ENCODE measurements around the gene CPE.

CPE gene

GRCh38 chr4:165516281-165516833 lies 137.5 kb downstream of the CPE start:
- no peak for TF ChIP-seq CTCF (IDR thresholded peaks at IDR 0.05; ENCODE audit: low read depth, low read length)
- no peak overlapping the region for H3K4me3 ChIP-seq (ENCODE audit: low read depth, low read length)
- DNase-seq (ENCODE audit: low read depth, low spot score): no peak
- in situ Hi-C loops (cut with HindIII; ENCODE audit: low sequenced_read_pairs): no loop called here

- no peak overlapping the region for H3K4me3 ChIP-seq (ENCODE audit: low read depth, low read length)
- DNase-seq (ENCODE audit: low read depth, low spot score): no peak
- no peak for TF ChIP-seq CTCF (IDR thresholded peaks at IDR 0.05; ENCODE audit: low read depth, low read length)
- in situ Hi-C loops (cut with HindIII; ENCODE audit: low sequenced_read_pairs): no loop called here
Measured at GRCh38 chr4:165517216-165517615, 138.4 kb downstream of the CPE start.

GRCh38 chr4:165518024-165518616 lies 139.3 kb downstream of the CPE start:
- no peak overlapping the region for H3K4me3 ChIP-seq (ENCODE audit: low read depth, low read length)
- no peak for TF ChIP-seq CTCF (IDR thresholded peaks at IDR 0.05; ENCODE audit: low read depth, low read length)
- in situ Hi-C loops (cut with HindIII; ENCODE audit: low sequenced_read_pairs): no loop called here
- no peak for DNase-seq (ENCODE audit: low read depth, low spot score)

- no peak overlapping the region for H3K4me3 ChIP-seq (ENCODE audit: low read depth, low read length)
- in situ Hi-C loops (cut with HindIII; ENCODE audit: low sequenced_read_pairs): no loop called here
- DNase-seq (ENCODE audit: low read depth, low spot score): no peak
- TF ChIP-seq CTCF (IDR thresholded peaks at IDR 0.05; ENCODE audit: low read depth, low read length): no peak
Measured at GRCh38 chr4:165518686-165519085, 139.9 kb downstream of the CPE start.

GRCh38 chr4:165519591-165519990 lies 140.8 kb downstream of the CPE start:
- no peak for DNase-seq (ENCODE audit: low read depth, low spot score)
- H3K4me3 ChIP-seq (ENCODE audit: low read depth, low read length): no peak overlapping the region
- in situ Hi-C loops (cut with HindIII; ENCODE audit: low sequenced_read_pairs): no loop called here
- TF ChIP-seq CTCF (IDR thresholded peaks at IDR 0.05; ENCODE audit: low read depth, low read length): no peak

- no peak for DNase-seq (ENCODE audit: low read depth, low spot score)
- no peak overlapping the region for H3K4me3 ChIP-seq (ENCODE audit: low read depth, low read length)
- in situ Hi-C loops (cut with HindIII; ENCODE audit: low sequenced_read_pairs): no loop called here
- no peak for TF ChIP-seq CTCF (IDR thresholded peaks at IDR 0.05; ENCODE audit: low read depth, low read length)
Measured at GRCh38 chr4:165520086-165520485, 141.3 kb downstream of the CPE start.

Data from astrocyte of the spinal cord (primary cell).